Sigmoid colon (tissue), 7 donors: ENCODE measurements around the gene XPO1. TPM values are rescaled to one million over a fixed set of nuclear protein-coding genes. Genes with fewer than 3 reads are reported as not detected.
"Not testable (repeated sequence)": the region's sequence is repeated elsewhere in the genome, so short reads cannot be mapped to it uniquely, and the experiment has no call there.

ENCODE experiments used
- DNase-seq: peaks from one replicate; pipeline ENCODE4 v3.0.0-alpha.2; 2019
- H3K27ac ChIP-seq, 4 donors: fragments of 200-600 bp; sonication (generic); one replicate each; pipeline ENCODE4 v1.5.1; 2016 to 2019; ENCODE audit warnings: mild to moderate bottlenecking in 1 of 4
- H3K27me3 ChIP-seq, 3 donors: fragments of 200-600 bp; sonication (generic); one replicate each; pipeline ENCODE4 v1.5.1; 2019; ENCODE audit warnings: mild to moderate bottlenecking in 1 of 3
- H3K36me3 ChIP-seq, 4 donors: fragments of 200-600 bp; sonication (generic); one replicate each; pipeline ENCODE4 v1.5.1; 2016 to 2019
- H3K4me1 ChIP-seq, 4 donors: fragments of 200-600 bp; sonication (generic); one replicate each; pipeline ENCODE4 v1.5.1; 2017 to 2019
- H3K4me3 ChIP-seq, 4 donors: fragments of 200-600 bp; sonication (generic); one replicate each; pipeline ENCODE4 v1.5.1; 2017 to 2019; ENCODE audit warnings: mild to moderate bottlenecking in 2 of 4, moderate library complexity in 1 of 4
- H3K9me3 ChIP-seq, 4 donors: fragments of 200-600 bp in 3 of 4; sonication (generic) in 3 of 4; one replicate each; pipeline versions ENCODE4 v1.5.1 to v1.6.1; 2013 to 2019
- EP300 ChIP-seq, 4 donors: sonication (generic); formaldehyde crosslinking; IDR thresholded peaks; one replicate each; pipeline ENCODE4 v1.6.1; 2017; ENCODE audit warnings: antibody characterized with exemption in 4 of 4
- POLR2A ChIP-seq, 2 donors: fragments of 450-650 bp; IDR thresholded peaks; one replicate each; pipeline ENCODE4 v1.6.1; 2016; ENCODE audit warnings: antibody characterized with exemption in 2 of 2, mild to moderate bottlenecking in 2 of 2, moderate library complexity in 2 of 2
- POLR2AphosphoS5 ChIP-seq, 4 donors: sonication (generic); formaldehyde crosslinking; IDR thresholded peaks; one replicate each; pipeline ENCODE4 v1.6.1; 2017; ENCODE audit warnings: antibody characterized with exemption in 4 of 4
- WGBS, 2 donors: extraction: QIAGEN DNeasy Blood & Tissue Kit; methylation state at CpG; one replicate each; pipeline ENCODE4 v1.1.7; 2013; 5-methylcytosine and 5-hydroxymethylcytosine counted together
- intact Hi-C: fragments of 100-400 bp; cut with DNase I; formaldehyde crosslinking; loops from one replicate; pipeline ENCODE4 v1.15.1; 2023
- polyA plus RNA-seq, 3 donors: library from polyadenylated mRNA; stranded (reverse); fragments of 200-250 nt; gene quantifications; one replicate each; pipeline ENCODE4 v1.2.3, GENCODE V29; 2013
- total RNA-seq, 4 donors: library from RNA; depleted of rRNA; stranded (reverse); fragments of >200 nt; gene quantifications; one replicate each; pipeline ENCODE4 v1.1.0, GENCODE V29; 2016
- TF ChIP-seq, protein P1 (sequence below), 4 experiments: fragments of 450-650 bp in 3 of 4; fragments of 200-600 bp in 1 of 4; IDR thresholded peaks; one replicate each; pipeline ENCODE4 v1.5.1; 2016 to 2019; ENCODE audit warnings: antibody characterized with exemption in 4 of 4, mild to moderate bottlenecking in 3 of 4, moderate library complexity in 2 of 4
- donor health status: healthy with polysubstance abuse.
- donor health status: Bipolar disorder and iron deficiency.
- donor health status: healthy.

Gene XPO1
- total and polyA plus RNA-seq, 7 donors = 23.4 to 460 (median 90.6) TPM

DNA sequence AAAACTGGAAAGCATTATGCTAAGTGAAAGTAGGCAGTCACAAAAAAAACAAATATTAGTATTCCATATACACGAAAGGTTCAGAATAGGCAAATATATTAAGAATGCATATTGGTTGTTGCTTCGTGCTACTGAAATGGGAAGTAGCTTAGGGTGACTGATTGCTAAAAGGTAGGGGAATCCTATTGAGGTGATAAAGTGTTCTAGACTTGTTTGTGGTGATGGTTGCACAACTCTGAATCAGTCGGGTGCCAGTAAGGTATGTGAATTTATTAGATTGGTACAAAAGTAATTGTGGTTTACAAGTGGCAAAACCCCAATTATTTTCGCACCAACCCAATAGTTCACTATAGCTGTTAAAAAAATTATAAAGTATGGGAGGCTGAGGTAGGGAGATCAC is 88.0 kb downstream of the XPO1 start:
- no peaks in the 10 kb centered on the region for H3K9me3 ChIP-seq
- peaks cover 0 to 3% (median 1%) of the 10 kb centered on the region in 4 donors for H3K4me1 ChIP-seq
- H3K4me3 ChIP-seq = no peak overlapping the region
- no peaks in the 10 kb centered on the region for H3K27me3 ChIP-seq
- TF ChIP-seq POLR2AphosphoS5 (IDR thresholded peaks at IDR 0.05) (no peak), EP300 (IDR thresholded peaks at IDR 0.05) (no peak), POLR2A (IDR thresholded peaks at IDR 0.05) (no peak)
- TF ChIP-seq, protein P1, sequence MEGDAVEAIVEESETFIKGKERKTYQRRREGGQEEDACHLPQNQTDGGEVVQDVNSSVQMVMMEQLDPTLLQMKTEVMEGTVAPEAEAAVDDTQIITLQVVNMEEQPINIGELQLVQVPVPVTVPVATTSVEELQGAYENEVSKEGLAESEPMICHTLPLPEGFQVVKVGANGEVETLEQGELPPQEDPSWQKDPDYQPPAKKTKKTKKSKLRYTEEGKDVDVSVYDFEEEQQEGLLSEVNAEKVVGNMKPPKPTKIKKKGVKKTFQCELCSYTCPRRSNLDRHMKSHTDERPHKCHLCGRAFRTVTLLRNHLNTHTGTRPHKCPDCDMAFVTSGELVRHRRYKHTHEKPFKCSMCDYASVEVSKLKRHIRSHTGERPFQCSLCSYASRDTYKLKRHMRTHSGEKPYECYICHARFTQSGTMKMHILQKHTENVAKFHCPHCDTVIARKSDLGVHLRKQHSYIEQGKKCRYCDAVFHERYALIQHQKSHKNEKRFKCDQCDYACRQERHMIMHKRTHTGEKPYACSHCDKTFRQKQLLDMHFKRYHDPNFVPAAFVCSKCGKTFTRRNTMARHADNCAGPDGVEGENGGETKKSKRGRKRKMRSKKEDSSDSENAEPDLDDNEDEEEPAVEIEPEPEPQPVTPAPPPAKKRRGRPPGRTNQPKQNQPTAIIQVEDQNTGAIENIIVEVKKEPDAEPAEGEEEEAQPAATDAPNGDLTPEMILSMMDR (IDR thresholded peaks at IDR 0.05) = no peak
- WGBS, 2 donors = 75 to 81% methylated on average over 4 of the region's 4 CpGs
- intact Hi-C loops = no loop called here
- H3K27ac ChIP-seq = no peak overlapping the region
- no peak for DNase-seq
- H3K36me3 ChIP-seq = no peaks in the 10 kb centered on the region

DNA sequence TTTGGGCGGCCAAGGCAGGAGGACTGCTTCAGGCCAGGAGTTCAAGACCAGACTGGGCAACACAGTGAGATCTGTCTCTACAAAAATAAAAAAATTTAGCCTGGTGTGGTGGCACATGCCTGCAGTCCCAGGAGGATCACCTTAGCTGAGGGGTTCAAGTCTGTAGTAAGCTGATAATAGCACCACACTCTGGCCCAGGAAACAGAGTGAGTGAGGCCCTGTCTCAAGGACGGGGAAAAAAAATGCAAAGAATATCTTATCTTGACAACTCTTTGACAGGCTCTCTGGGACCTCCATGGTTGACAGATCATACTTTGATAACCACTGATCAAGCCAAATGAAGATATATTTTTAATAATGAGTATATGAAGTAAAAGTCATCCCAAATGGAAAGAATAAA is 89.9 kb downstream of the XPO1 start:
- WGBS, 2 donors = 87 to 95% methylated on average over 2 of the region's 2 CpGs
- Histone ChIP-seq H3K4me3 (no peak overlapping the region), H3K27ac (no peak overlapping the region), H3K36me3 (no peaks in the 10 kb centered on the region), H3K9me3 (no peaks in the 10 kb centered on the region), H3K27me3 (no peaks in the 10 kb centered on the region), H3K4me1 (peaks cover 0 to 6% (median 1%) of the 10 kb centered on the region in 4 donors)
- no peak for DNase-seq
- intact Hi-C loops = no loop called here
- TF ChIP-seq, protein P1 (IDR thresholded peaks at IDR 0.05) = no peak
- no peak for TF ChIP-seq POLR2AphosphoS5 (IDR thresholded peaks at IDR 0.05)
- TF ChIP-seq POLR2A (IDR thresholded peaks at IDR 0.05) = no peak
- TF ChIP-seq EP300 (IDR thresholded peaks at IDR 0.05) = no peak

DNA sequence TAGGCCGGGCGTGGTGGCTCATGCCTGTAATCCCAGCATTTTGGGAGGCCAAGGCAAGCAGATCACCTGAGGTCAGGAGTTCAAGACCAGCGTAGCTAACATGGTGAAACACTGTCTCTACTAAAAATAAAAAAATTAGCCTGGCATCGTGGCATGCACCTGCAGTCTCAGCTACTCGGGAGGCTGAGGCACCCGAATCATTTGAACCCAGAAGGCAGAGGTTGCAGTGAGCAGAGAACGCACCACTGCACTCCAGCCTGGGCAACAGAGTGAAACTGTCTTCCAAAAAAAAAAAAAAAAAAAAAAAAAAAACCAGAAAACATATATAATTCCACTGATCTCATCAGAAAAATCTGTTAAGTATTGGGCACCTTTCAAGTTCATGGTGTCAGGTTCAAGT is 91.2 kb downstream of the XPO1 start:
- intact Hi-C loops = not testable (repeated sequence)

DNA sequence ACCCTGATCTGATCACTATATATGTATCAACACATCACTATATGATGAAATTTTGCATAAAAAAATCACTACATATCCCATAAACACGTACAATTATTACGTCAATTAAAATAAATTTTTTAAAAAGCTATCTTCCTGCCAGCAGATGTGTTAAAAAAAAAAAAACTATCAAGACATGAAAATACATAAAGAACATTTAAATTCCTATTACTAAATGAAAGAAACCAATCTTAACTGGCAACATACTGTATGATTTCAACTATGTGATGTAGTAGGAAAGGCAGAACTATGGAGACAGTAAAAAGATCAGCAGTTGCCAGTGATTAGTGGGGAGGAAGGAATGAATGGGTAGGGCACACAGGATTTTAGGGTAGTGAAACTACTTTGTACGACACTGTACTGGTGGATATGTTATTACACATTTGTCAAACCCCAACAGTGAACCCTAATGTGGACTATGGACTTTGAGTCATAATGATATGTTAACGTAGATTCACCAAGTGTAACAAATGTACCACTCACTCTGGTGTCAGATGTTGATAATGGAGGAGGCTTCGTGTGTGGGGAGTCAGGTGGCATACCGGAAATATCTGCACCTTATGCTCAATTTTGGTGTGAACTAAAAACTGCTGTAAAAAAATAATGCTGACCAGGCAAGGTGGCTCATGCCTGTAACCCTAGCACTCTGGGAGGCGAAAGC is 94.7 kb downstream of the XPO1 start:
- Histone ChIP-seq H3K27ac (no peak overlapping the region), H3K27me3 (no peaks in the 10 kb centered on the region), H3K4me1 (peaks cover 0 to 33% (median 24%) of the 10 kb centered on the region in 4 donors), H3K4me3 (no peak overlapping the region), H3K9me3 (no peaks in the 10 kb centered on the region), H3K36me3 (no peaks in the 10 kb centered on the region)
- no peak for DNase-seq
- WGBS, 2 donors = 39 to 73% methylated on average over 7 of the region's 7 CpGs
- TF ChIP-seq POLR2A (IDR thresholded peaks at IDR 0.05) = no peak
- no peak for TF ChIP-seq EP300 (IDR thresholded peaks at IDR 0.05)
- TF ChIP-seq POLR2AphosphoS5 (IDR thresholded peaks at IDR 0.05) = no peak
- TF ChIP-seq, protein P1 (IDR thresholded peaks at IDR 0.05) = no peak
- intact Hi-C loops = no loop called here

More for the DNA sequence above, 91.2 kb downstream of the XPO1 start:
- not testable (repeated sequence) for DNase-seq, H3K4me3 ChIP-seq, H3K27me3 ChIP-seq, H3K9me3 ChIP-seq, H3K36me3 ChIP-seq, H3K4me1 ChIP-seq, H3K27ac ChIP-seq
- WGBS, 2 donors = 81 to 88% methylated on average over 7 of the region's 7 CpGs

DNA sequence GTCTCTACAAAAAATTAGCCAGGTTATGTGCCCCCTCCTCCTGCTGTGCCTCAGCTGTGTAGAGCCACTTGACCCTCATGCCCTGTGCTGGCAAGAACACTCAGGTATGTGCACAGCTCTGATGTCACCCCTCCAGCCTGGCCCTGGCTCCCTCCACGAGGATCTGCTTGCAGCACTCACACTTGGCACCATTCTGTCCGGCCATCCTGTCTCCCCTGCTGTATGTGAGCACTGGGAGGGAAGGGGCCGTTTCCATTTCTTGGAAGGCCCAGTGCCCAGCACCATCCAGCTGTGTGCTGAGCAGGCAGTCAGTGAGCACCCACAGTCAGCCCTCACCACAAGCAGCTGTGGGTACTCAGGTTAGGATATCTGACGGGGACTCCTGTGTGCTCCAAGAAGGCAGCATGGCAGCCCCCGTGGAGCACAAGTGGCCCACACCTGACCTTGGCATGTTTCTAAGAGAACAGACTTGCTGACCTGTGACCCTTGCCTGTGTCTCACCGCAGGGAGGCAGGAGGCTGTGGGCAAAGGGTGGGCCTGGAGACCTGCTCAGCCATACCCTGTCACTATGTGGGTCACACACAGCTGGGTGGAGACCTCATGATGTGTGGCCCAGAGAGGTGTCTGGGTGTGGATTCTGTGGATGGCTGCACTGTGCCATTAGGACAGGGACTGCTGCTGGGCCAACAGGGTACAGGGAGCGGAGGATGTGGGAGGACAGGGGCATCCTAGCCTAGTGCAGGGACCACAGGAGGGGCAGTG is 98.7 kb downstream of the XPO1 start:
- 77 to 84% methylated on average over 7 of the region's 7 CpGs for WGBS, 2 donors
- no peak overlapping the region for H3K4me3 ChIP-seq
- intact Hi-C loops = no loop called here
- no peaks in the 10 kb centered on the region for H3K27me3 ChIP-seq
- peaks cover 0 to 5% (median 1%) of the 10 kb centered on the region in 4 donors for H3K9me3 ChIP-seq
- H3K27ac ChIP-seq = no peak overlapping the region
- TF ChIP-seq POLR2A (IDR thresholded peaks at IDR 0.05) = no peak
- no peak for TF ChIP-seq EP300 (IDR thresholded peaks at IDR 0.05)
- TF ChIP-seq, protein P1 (IDR thresholded peaks at IDR 0.05) = no peak
- no peak for TF ChIP-seq POLR2AphosphoS5 (IDR thresholded peaks at IDR 0.05)
- no peaks in the 10 kb centered on the region for H3K36me3 ChIP-seq
- peaks cover 0 to 41% (median 25%) of the 10 kb centered on the region in 4 donors for H3K4me1 ChIP-seq
- no peak for DNase-seq
